GM19099 (cell line): ENCODE results near the gene NTN3.

Experiments
- POLR2A ChIP-seq: IDR thresholded peaks from 3 replicates; pipeline ENCODE4 v1.6.1; 2011; ENCODE audit warnings: low read depth; ENCODE audit not compliant: insufficient read length; ENCODE audit errors: extremely low read depth

The NTN3 gene

GRCh38 chr16:2432801-2433505 is 38.1 kb upstream of the NTN3 start:
- TF ChIP-seq POLR2A = no peak

GRCh38 chr16:2436110-2436509 is 35.0 kb upstream of the NTN3 start:
- TF ChIP-seq POLR2A = no peak

- TF ChIP-seq POLR2A = no peak
Measured at GRCh38 chr16:2437032-2437790, 33.9 kb upstream of the NTN3 start.

GRCh38 chr16:2438121-2438520 is 33.0 kb upstream of the NTN3 start:
- TF ChIP-seq POLR2A = no peak

- no peak for TF ChIP-seq POLR2A
Measured at GRCh38 chr16:2439598-2439997, 31.5 kb upstream of the NTN3 start.

- TF ChIP-seq POLR2A = no peak
Measured at GRCh38 chr16:2443555-2443954, 27.5 kb upstream of the NTN3 start.

- TF ChIP-seq POLR2A = no peak
Measured at GRCh38 chr16:2447920-2448583, 23.0 kb upstream of the NTN3 start.

- TF ChIP-seq POLR2A = no peak
Measured at GRCh38 chr16:2449118-2449517, 22.0 kb upstream of the NTN3 start.

GRCh38 chr16:2450535-2450934 is 20.6 kb upstream of the NTN3 start:
- no peak for TF ChIP-seq POLR2A

- TF ChIP-seq POLR2A = no peak
Measured at GRCh38 chr16:2450975-2451381, 20.1 kb upstream of the NTN3 start.

- TF ChIP-seq POLR2A = no peak
Measured at GRCh38 chr16:2451851-2452320, 19.2 kb upstream of the NTN3 start.

- no peak for TF ChIP-seq POLR2A
Measured at GRCh38 chr16:2452650-2453049, 18.4 kb upstream of the NTN3 start.

- TF ChIP-seq POLR2A = no peak
Measured at GRCh38 chr16:2455081-2455845, 15.8 kb upstream of the NTN3 start.

- TF ChIP-seq POLR2A = peak; percentile 16
Measured at GRCh38 chr16:2456551-2457153, 14.4 kb upstream of the NTN3 start.

- no peak for TF ChIP-seq POLR2A
Measured at GRCh38 chr16:2457267-2457666, 13.8 kb upstream of the NTN3 start.
